IPS-11a (cell line): Measurements from ENCODE around the gene ZNF319.

Source experiments
- H3K4me3 ChIP-seq: one replicate; pipeline ENCODE4 v1.5.1; 2013; ENCODE audit warnings: low read depth, low read length, control low read depth

Gene ZNF319

GRCh38 chr16:57957673-57958392 is 42.6 kb downstream of the ZNF319 start:
- no peak overlapping the region for H3K4me3 ChIP-seq

GRCh38 chr16:57956924-57957672 is 43.4 kb downstream of the ZNF319 start:
- no peak overlapping the region for H3K4me3 ChIP-seq

DNA sequence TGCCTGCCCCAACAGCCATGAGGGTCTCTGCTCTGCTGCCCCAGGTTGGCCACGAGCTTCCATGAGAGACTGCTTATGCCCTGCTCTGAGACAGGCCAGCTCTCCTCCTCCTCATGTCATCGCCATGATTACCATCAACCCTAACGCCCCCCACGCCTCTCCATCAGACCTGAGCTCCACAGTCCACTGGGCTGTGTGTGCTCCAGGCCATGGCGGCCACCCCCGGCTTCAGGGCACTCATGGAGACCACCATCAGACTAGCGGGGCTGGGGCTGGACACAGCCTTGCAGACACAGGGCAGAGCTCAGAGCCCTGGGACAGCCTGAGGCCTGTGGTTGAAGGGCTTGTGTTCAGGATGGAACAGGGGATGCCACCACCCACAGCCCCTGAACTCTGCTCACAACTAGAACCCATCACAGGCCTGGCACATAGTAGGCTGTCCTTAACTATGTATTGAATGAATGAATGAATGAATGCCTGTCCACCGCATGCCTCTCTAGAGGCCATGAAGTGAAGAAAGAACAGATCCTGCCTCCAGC is 44.1 kb downstream of the ZNF319 start:
- H3K4me3 ChIP-seq: no peak overlapping the region

GRCh38 chr16:57955572-57956188 is 44.8 kb downstream of the ZNF319 start:
- H3K4me3 ChIP-seq: no peak overlapping the region

DNA sequence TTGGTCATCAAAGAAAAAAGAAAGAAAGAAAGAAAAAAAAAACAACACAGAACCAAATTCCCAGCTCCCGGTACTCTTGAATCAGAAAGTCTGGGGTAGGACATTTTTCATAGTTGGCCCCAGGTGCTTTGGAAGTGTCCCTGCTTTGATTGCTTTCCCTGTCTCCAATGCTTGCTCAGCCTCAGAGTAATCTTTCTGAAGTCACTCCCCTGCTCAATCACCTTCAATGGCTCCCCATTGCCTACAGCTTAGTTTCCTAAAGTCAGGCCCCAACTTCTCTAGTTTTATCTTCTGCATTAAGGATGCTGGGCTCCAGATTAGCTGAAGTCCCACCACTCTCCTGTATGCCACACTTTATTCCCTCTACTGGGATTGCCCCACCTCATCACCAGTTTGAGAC is 46.6 kb downstream of the ZNF319 start:
- H3K4me3 ChIP-seq: no peak overlapping the region

- H3K4me3 ChIP-seq: no peak overlapping the region
These were observed 47.6 kb downstream of the ZNF319 start for GRCh38 chr16:57952909-57953308.

DNA sequence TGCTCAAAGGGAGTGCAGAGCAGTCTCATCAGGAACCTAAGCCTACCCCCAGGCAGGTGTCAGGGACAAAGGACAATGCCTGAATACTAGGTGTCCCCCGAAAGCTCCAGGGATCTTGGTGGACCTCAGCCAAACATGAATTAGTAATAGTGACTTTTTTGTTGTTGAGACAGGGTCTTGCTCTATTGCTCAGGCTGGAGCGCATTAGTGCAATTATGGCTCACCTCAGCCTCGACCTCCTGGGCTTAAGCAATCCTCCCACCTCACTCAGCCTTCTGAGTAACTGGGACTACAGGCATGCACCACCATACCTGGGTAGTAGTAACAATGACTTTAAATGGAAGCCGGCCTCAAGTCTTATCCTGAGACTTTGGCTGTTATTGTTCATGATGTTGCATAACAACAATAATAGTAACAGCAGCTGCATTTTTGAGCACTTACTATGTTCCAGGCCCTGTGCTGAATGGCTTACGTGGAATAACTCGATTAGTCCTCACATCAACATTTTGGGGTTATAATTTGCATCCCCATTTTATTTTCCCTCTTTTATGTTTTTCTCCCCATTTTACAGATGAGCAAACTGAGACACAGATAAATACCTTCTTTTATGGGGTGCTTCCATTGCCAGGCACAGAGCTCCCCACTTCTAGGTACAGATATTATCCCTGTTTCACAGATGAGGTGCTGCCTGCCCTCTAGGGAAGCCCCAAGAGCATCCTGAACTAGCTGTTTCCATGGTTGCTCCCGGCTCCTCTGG is 49.1 kb downstream of the ZNF319 start:
- H3K4me3 ChIP-seq: no peak overlapping the region

DNA sequence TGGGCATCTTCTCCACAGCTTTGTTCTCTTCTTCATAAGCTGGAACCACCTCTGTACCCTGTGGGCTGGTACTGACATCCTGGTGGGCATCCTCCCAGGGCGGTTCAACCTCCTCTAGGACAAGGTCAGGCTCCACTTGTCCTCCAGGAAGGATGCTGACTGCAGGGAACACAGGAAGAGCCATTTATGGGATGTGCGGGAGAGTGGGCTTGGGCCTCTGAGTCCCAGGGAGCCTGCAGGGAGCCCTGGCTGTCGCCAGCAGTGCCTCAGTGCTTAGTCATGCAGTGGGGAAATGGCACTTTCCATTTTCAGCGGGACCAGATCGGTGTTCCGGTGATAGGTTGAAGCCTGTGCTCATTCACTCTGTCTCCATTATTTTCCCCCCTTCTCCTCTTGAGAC is 50.1 kb downstream of the ZNF319 start:
- no peak overlapping the region for H3K4me3 ChIP-seq

DNA sequence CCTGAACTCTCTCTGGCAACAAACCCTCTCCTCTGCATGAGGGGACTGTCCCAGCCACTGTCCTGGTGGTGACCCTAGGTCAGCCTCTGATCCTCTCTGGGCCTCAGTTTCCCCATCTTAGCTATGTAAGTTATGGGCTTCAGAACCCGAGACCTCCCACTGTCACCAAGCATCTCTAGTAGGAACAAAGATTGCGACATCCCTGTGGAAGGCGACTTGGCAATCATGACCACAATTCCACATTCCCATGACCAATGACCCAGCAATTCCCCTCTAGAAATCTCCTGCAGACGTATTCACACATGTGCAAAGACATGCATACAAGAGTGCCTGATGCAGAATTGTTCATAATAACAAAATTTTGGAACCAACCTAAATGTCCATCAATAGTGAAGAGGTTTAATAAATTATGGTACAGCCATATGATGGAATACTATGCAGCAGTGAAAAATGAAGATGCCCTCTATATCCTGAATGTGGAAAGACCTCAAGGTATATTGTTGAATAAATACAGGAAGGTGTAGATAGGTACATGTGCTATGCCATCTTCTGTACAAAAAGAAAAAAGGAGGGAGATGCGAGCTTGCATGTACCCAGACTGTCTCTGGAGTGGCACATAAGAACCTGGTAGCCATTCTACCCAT is 50.8 kb downstream of the ZNF319 start:
- no peak overlapping the region for H3K4me3 ChIP-seq

DNA sequence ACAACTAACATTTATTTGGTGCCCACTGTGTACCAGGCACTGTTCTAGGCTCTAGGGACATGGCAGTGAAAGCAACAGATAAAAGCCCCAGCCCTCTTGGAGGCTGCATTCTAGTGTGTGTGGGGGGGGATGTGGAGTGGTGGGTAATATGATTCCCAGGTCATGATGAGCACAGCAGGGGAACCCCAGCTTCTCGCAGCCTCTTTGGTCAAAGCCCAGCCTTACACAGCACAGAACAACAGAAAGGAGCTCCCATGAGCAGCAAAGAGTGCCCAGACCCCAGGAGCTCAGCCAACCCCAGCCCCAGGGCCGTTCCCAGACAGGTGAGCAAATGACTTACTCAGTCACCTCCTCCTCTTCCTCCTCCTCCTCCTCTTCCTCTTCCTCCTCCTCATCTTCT is 51.5 kb downstream of the ZNF319 start:
- no peak overlapping the region for H3K4me3 ChIP-seq

- H3K4me3 ChIP-seq: no peak overlapping the region
These were observed 52.4 kb downstream of the ZNF319 start for GRCh38 chr16:57948027-57948426.

GRCh38 chr16:57947261-57947660 is 53.2 kb downstream of the ZNF319 start:
- no peak overlapping the region for H3K4me3 ChIP-seq

- no peak overlapping the region for H3K4me3 ChIP-seq
These were observed 54.2 kb downstream of the ZNF319 start for GRCh38 chr16:57946181-57946801.

GRCh38 chr16:57945740-57946138 is 54.7 kb downstream of the ZNF319 start:
- no peak overlapping the region for H3K4me3 ChIP-seq

DNA sequence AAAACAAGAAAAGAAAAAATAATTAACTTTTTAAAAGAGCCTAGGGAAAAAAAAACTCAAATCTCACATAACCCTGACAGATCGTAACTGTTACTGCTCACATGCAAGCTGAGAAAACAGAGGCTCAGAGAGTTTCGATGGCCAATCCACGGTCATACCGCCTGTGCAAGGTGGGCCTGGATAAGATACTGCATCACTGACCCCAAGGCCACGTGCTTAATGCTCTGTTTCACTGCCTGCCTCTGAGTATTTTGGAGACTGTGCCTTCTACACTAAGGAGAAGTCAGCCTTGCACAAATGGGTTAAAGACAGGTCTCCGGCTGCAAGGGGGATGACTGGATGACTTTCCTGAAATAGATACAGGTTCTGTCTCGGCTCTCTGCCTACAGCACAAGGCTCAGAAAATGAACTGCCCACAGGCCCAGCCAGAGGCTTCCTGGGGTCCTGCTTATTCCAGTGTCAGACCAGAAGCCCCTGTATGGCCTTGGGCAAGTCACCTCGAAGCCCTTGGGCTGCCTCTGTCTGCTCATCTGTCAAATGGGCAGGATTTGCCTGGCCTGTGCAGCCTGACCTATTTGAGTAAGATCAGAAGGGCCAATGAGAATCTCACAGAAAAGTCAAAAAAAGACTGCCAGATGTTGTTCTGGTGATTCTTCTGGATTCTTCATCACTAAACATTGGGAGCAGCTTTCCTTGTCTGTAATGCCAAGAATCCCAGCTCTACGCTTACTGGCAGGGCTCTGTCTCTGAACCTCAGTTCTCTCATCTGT is 55.3 kb downstream of the ZNF319 start:
- no peak overlapping the region for H3K4me3 ChIP-seq
